SK-N-MC (cell line): ENCODE results near the gene KLHL26.

Experiments used
- DNase-seq: peaks from one replicate; pipeline ENCODE4 v3.0.0-alpha.2; 2011; ENCODE audit warnings: low read depth, low spot score
- H3K27ac ChIP-seq: fragments of 200-600 bp; sonication (generic); 2 replicates; pipeline ENCODE4 v1.5.1; 2016; ENCODE audit warnings: mixed run types
- H3K36me3 ChIP-seq: fragments of 200-600 bp; sonication (generic); 2 replicates; pipeline ENCODE4 v1.6.1; 2017; ENCODE audit warnings: antibody characterized with exemption, low read length, mixed read lengths; ENCODE audit not compliant: insufficient read depth
- H3K4me3 ChIP-seq: fragments of 200-600 bp; sonication (generic); 2 replicates; pipeline ENCODE4 v1.5.1; 2016
- H3K9ac ChIP-seq: fragments of 200-600 bp; sonication (generic); 2 replicates; pipeline ENCODE4 v1.8.0; 2017; ENCODE audit warnings: mixed run types, mixed read lengths; ENCODE audit not compliant: insufficient read length
- H3K9me3 ChIP-seq: fragments of 200-600 bp; sonication (generic); 2 replicates; pipeline ENCODE4 v1.6.1; 2017; ENCODE audit warnings: low read depth, mild to moderate bottlenecking, antibody characterized with exemption, low read length, moderate library complexity, mixed read lengths
- EZH2 ChIP-seq: fragments of 200-600 bp; sonication (generic); IDR thresholded peaks from one replicate; pipeline ENCODE4 v1.6.1; 2017; ENCODE audit warnings: antibody characterized with exemption
- FOXP2 ChIP-seq: optimal IDR thresholded peaks from 2 replicates; pipeline ENCODE3; 2011; ENCODE audit warnings: mild to moderate bottlenecking, moderate library complexity; ENCODE audit not compliant: insufficient read depth; ENCODE audit errors: extremely low read length, control extremely low read depth
- POLR2AphosphoS5 ChIP-seq: IDR thresholded peaks from 2 replicates; pipeline ENCODE4 v1.6.1; 2012; ENCODE audit warnings: mild to moderate bottlenecking, low read depth, low read length, borderline replicate concordance

The KLHL26 gene

DNA sequence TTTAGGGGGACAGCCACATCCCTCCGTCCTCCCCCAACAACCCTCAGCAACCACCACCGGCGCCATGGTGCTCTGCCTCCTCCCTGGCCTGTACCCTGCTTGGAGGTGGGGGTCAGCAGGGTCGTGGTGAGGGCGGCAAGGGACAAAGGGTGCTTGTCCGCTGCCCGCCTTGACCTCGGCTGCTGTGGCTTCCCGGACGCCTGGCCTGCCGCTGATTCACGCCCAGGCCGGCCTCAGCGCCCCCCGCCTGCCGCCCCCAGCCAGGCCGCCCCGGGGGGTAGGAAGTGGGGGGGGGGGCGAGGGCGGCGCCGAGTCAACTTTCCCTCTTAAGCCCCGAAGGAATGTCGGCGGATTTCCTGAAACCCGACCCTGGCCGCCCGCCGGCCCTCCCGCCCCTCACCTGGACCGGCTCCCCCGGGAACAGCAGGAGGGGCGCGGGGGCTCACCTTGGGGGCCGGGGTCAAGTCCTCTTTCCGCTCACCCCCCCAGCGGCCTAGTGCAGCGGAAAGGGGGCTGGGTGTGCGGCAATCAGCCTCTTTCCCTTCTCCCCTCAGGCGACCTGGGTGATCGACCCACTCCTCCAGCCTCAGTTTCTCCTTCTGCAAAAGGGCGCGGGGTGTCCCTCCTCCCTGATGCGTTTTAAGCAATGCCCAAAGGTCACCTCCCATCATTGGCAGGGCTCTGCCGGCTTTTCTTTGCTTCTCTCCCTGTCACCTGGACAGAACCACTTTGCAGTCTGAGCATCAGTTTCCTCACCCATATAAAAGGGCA, 26.1 kb upstream of the KLHL26 start:
- no peak for TF ChIP-seq POLR2AphosphoS5
- TF ChIP-seq FOXP2 = no peak
- no peak for TF ChIP-seq EZH2
- H3K9me3 ChIP-seq = no peaks in the 10 kb centered on the region
- peak overlapping the region; percentile 31 for H3K4me3 ChIP-seq
- no peak overlapping the region for H3K9ac ChIP-seq
- no peak for DNase-seq
- H3K36me3 ChIP-seq = no peaks in the 10 kb centered on the region
- no peak overlapping the region for H3K27ac ChIP-seq

DNA sequence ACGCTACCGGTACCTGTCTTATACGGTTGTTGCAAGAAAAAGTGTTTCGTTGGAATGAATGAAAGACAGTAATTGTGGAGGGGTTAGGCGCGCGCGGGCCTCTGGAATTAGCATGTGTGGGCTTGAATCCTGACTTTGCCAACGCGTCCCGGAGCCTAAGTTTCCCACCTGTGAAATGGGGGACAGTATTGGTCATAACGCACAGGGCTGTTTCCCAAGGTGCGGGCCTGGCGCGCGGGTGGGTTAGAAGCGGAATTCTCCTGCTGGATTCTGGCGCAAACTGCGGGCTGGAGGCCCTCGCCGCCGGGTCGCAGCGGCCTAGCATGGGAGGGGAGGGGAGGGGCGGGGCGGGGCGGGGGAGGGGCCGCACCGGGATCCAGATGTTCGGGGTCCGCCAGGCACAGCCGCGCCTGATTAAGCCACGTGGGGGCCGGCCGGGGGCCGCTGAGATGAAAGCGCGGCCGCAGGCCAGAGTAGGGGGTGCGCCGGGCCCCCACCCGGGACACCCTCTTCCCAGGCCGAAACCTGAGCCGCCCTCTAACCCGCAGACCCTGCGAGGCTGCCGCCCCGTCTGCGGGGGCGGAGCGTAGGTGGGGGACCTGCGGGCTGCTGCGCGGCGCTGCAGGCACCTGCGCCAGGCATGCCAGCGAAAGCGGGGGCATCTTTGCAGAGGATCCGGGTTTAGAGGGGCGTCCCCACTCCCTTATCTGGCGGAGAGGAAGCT, 25.3 kb upstream of the KLHL26 start:
- no peak for TF ChIP-seq FOXP2
- TF ChIP-seq EZH2 = no peak
- no peak for TF ChIP-seq POLR2AphosphoS5
- no peak for DNase-seq
- H3K9me3 ChIP-seq = no peaks in the 10 kb centered on the region
- H3K27ac ChIP-seq = no peak overlapping the region
- H3K4me3 ChIP-seq = peak overlapping the region; percentile 80
- H3K9ac ChIP-seq = no peak overlapping the region
- H3K36me3 ChIP-seq = no peaks in the 10 kb centered on the region

DNA sequence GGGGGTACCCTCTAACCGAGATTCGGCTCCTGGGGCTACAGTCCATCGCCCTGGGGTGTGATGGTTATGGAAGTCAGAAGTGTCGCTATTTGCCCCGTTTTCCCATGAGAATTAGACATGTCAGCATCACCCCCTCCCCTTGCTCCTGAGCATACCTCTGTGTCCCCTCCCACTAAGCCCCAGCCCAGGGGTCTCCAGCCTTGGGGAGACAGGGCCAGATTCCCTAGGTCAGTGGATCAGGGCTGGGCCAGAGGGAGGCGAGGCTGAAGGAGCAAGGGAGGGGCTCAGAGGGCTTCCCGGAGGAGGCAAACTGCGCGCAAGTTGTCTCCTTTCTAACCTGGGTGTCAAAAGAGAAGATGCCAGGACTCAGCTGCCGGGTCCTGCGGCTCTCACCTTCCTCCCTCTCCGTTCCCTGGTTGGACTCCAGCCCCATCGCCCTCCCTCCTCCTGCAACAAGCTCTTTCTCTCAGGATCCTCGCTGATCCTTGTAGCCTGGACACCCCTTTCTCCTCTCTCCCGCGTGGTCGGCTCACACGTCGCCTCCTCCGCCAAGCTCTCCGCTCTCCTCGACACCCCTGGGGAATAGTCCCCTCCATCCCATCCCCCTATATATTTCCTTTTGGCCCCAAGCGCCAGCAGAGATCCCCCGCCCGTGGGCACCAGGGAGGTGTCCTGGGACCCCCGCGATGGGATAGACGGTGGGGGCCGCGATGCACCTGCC, 24.6 kb upstream of the KLHL26 start:
- no peak overlapping the region for H3K9ac ChIP-seq
- DNase-seq = no peak
- no peak overlapping the region for H3K27ac ChIP-seq

DNA sequence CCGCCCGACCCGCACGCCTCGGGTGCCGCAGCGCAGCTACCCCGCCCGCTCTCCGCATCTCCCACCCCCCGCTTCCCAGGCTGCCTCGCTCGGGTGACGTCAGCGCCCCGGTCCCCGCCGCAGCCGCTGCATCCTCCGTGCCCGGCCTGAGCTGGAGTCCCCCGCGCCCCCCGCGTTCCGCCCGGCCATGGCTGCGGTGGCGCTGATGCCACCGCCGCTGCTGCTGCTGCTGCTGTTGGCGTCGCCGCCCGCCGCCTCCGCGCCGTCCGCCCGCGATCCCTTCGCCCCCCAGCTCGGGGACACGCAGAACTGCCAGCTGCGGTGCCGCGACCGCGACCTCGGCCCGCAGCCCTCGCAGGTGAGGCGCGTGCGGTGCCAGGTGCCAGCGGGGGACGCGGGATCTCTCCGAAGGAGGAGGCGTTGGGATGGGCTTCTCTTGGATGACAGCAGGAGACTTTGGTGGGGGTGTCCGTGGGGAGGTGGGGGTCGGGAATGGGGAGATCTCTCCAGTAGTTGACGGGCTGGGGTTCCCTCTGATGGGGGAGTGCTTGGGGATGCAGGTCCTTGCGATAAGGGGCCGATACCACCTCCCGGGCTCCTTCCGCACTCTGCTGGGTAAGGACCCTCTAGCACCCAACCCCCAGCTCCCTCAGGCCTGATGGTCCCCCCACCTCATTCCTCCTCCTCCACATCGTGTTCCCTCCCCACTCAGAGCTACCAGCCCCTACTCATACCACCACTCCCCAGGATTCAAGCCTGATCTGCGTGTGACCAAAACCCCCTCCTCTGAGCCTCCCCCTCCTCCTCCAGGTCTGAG, 23.8 kb upstream of the KLHL26 start, which contains the start of gene TMEM59L:
TMEM59L (plus strand) TSS at position 99 of the 817 bp plus-strand sequence; CDS start at position 188, 89 bp downstream.
- no peak for DNase-seq
- Histone ChIP-seq H3K36me3 (no peaks in the 10 kb centered on the region), H3K9ac (no peak within 1 kb of the TSS), H3K4me3 (peak within 1 kb of the TSS; percentile 80), H3K27ac (no peak within 1 kb of the TSS), H3K9me3 (no peaks in the 10 kb centered on the region)
- TF ChIP-seq FOXP2 (no peak), EZH2 (no peak), POLR2AphosphoS5 (no peak)

More for the DNA sequence above, 24.6 kb upstream of the KLHL26 start:
- H3K36me3 ChIP-seq = no peaks in the 10 kb centered on the region
- peak overlapping the region; percentile 80 for H3K4me3 ChIP-seq
- TF ChIP-seq FOXP2 = no peak
- H3K9me3 ChIP-seq = no peaks in the 10 kb centered on the region

DNA sequence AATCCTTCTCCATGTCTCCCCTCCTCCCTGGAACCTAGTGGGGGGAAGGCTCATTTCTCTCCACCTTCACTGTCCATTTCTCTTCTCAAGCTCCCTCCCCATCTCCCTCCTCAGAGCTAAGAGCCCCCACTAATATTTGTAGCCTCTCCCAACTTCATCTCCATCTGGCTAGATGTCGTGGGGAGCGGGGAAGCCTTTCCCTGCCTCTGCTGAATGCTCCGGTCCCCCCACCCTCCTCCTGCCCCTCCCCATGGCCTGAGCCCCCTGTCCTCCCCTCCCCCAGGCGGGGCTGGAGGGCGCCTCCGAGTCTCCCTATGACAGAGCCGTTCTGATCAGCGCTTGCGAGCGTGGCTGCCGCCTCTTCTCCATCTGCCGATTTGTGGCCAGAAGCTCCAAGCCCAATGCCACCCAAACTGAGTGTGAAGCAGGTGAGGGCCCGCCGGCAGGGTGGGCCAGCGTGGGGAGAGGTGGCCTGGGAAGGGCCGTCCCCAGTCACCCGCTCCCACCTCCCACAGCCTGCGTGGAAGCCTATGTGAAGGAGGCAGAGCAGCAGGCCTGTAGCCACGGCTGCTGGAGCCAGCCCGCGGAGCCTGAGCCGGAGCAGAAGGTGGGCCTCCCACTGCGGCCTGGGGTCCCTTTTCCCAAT, 23.1 kb upstream of the KLHL26 start:
- DNase-seq = no peak
- Histone ChIP-seq H3K9me3 (no peaks in the 10 kb centered on the region), H3K36me3 (no peaks in the 10 kb centered on the region), H3K9ac (no peak overlapping the region), H3K4me3 (peak overlapping the region; percentile 80; the same call in 1 of the 2 replicates), H3K27ac (no peak overlapping the region)
- TF ChIP-seq EZH2 (no peak), POLR2AphosphoS5 (no peak), FOXP2 (no peak)

DNA sequence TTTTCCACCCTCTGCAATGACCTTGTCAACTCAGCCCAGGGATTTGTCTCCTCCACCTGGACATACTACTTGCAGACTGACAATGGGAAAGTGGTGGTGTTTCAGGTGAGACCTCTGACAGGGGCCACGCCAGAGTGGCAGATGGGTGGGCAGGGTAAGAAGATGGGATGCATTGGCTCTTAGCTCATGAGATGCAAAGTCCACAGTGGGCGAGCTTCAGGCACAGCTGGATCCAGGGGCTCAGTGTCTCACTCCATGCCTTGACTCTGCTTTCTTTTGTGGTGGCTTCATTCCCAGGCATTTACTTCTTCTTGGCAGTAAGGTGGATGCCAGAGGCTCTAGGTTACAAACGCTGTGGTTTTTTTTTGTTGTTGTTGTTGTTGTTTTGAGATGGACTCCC, 20.8 kb upstream of the KLHL26 start:
- Histone ChIP-seq H3K36me3 (no peaks in the 10 kb centered on the region), H3K27ac (no peak overlapping the region), H3K9me3 (no peaks in the 10 kb centered on the region), H3K4me3 (no peak overlapping the region), H3K9ac (no peak overlapping the region)
- TF ChIP-seq FOXP2 = no peak
- no peak for TF ChIP-seq EZH2
- TF ChIP-seq POLR2AphosphoS5 = no peak
- no peak for DNase-seq

DNA sequence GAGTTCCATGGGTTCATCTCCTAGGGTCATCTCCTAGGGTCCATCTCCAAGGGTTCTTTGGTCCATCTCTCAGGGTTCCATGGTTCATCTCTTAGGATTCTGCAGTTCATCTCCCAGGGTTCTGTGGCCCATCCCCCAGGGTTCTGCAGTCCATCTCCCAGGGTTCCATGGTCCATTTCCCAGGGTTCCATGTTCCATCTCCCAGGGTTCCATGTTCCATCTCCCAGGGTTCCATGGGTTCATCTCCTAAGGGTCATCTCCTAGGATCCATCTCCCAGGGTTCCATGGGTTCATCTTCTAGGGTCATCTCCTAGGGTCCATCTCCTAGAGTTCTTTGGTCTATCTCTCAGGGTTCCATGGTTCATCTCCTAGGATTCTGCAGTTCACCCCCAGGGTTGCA, 19.3 kb upstream of the KLHL26 start:
- Histone ChIP-seq H3K9me3 (no peaks in the 10 kb centered on the region), H3K4me3 (no peak overlapping the region), H3K36me3 (no peaks in the 10 kb centered on the region), H3K9ac (no peak overlapping the region), H3K27ac (no peak overlapping the region)
- DNase-seq = no peak
- TF ChIP-seq FOXP2 = no peak
- no peak for TF ChIP-seq POLR2AphosphoS5
- no peak for TF ChIP-seq EZH2
